GM10266 (cell line): Measurements from ENCODE around the gene ARHGEF19.
"Not testable (repeated sequence)": the region's sequence is repeated elsewhere in the genome, so short reads cannot be mapped to it uniquely, and the experiment has no call there.

Experiments
- DNase-seq: peaks from one replicate; pipeline ENCODE4 v3.0.0; 2012; ENCODE audit errors: extremely low spot score
- CTCF ChIP-seq: IDR thresholded peaks from 2 replicates; pipeline ENCODE4 v1.5.1; 2012; ENCODE audit warnings: mild to moderate bottlenecking, low read depth; ENCODE audit not compliant: control insufficient read depth, insufficient read depth; ENCODE audit errors: missing control alignments

The ARHGEF19 gene

GRCh38 chr1:16166117-16166516 is 46.3 kb downstream of the ARHGEF19 start:
- TF ChIP-seq CTCF, result no peak
- no peak for DNase-seq

- no peak for TF ChIP-seq CTCF
- no peak for DNase-seq
Measured at GRCh38 chr1:16165548-16165947, 46.9 kb downstream of the ARHGEF19 start.

GRCh38 chr1:16165073-16165364 is 47.4 kb downstream of the ARHGEF19 start:
- no peak for TF ChIP-seq CTCF
- no peak for DNase-seq

GRCh38 chr1:16164213-16165072 is 48.0 kb downstream of the ARHGEF19 start:
- no peak for DNase-seq
- no peak for TF ChIP-seq CTCF

- DNase-seq, result not testable (repeated sequence)
Measured at GRCh38 chr1:16163608-16164212, 48.7 kb downstream of the ARHGEF19 start.

- no peak for DNase-seq
Measured at GRCh38 chr1:16162163-16162822, 50.2 kb downstream of the ARHGEF19 start.

GRCh38 chr1:16161717-16162116 is 50.7 kb downstream of the ARHGEF19 start:
- no peak for TF ChIP-seq CTCF
- no peak for DNase-seq

More at GRCh38 chr1:16162163-16162822, 50.2 kb downstream of the ARHGEF19 start:
- TF ChIP-seq CTCF, result no peak
